ENCODE results near the gene INTS12.
A peak's percentile ranks its signal among the peaks of the same experiment; 100 is the strongest.

Gene INTS12

DNA sequence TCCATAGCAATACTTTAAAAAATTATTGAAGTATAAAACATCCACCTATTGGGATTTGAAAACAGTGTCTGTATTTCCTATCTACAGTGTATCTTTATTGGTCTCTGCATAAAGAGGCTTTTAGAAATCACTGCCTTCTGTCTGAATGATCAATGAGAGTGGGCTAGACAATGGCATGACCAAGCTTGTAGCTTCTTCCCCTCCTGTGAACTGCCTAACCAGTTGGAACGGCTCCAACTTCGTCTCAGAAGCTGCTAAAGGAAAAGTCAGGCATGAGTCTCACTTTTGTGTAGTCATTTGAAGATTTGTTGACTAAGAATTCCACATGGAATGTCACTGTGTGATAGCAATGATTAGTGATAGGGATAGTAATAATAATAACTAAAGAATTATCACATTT is 64.2 kb downstream of the INTS12 start:
- H3K4me3 ChIP-seq (replicated peaks; ENCODE audit: low read depth, low read length), result no peak overlapping the region
- DNase-seq (ENCODE audit: low read depth), result no peak
- TF ChIP-seq, protein P1, sequence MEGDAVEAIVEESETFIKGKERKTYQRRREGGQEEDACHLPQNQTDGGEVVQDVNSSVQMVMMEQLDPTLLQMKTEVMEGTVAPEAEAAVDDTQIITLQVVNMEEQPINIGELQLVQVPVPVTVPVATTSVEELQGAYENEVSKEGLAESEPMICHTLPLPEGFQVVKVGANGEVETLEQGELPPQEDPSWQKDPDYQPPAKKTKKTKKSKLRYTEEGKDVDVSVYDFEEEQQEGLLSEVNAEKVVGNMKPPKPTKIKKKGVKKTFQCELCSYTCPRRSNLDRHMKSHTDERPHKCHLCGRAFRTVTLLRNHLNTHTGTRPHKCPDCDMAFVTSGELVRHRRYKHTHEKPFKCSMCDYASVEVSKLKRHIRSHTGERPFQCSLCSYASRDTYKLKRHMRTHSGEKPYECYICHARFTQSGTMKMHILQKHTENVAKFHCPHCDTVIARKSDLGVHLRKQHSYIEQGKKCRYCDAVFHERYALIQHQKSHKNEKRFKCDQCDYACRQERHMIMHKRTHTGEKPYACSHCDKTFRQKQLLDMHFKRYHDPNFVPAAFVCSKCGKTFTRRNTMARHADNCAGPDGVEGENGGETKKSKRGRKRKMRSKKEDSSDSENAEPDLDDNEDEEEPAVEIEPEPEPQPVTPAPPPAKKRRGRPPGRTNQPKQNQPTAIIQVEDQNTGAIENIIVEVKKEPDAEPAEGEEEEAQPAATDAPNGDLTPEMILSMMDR (IDR thresholded peaks at IDR 0.05; ENCODE audit: low read length, missing control alignments), result no peak

DNA sequence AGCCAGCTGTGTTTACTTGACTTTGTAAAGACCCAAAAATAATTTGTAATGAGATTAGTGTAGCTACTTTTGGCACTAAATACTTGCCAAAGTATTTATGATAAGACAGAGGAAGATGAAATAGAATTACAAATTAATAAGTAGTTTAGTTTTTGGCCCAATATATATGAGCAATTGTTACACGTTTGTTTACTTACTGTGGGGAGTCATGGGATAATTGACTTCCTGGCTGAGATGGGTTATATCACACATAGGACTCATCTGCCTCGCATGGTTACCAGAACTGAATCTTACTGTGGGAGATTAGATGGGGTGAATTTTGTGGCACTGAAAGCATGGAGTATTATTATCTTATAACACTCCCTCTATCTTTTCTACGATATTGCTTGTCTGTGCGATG is 66.6 kb downstream of the INTS12 start:
- H3K4me3 ChIP-seq (replicated peaks; ENCODE audit: low read depth, low read length), result no peak overlapping the region
- TF ChIP-seq, protein P1 (IDR thresholded peaks at IDR 0.05; ENCODE audit: low read length, missing control alignments), result no peak
- no peak for DNase-seq (ENCODE audit: low read depth)

DNA sequence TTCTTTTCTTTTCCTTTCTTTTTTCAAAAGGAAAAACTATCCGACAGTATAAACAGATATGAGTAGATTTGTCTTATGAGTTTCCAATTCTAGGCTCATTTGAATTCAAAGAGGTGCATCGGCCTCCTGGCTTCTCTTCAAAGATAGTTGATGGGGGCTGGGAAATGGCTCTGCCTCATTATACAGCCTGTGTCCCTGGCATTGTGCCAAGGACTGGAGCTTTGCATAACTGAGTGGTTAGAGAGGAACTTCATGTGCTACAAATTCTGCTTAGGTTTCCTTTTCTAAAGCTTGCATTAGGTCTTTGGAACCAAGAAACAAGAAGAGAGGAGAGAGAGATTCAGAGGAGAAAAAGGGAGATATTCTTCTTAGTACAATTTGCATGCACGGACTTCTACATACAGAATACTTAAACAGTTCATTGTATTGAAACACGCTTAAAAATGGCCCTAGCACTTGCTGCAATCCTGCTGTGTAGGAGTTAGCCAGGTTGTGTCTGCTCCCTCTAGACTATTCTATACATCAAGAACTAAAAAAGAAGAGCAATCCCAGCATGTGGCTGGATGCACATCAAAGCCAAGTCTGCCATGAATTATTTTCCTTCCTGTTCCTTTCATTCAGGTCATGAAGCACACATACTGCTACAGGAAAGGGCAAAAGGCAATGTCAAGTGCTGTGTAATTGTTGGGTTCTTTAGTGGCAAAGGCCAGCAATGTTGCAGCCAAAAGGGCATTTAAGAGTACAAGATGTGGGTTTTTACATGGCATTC is 70.9 kb downstream of the INTS12 start:
- TF ChIP-seq, protein P1 (IDR thresholded peaks at IDR 0.05; ENCODE audit: low read length, missing control alignments), result no peak
- DNase-seq (ENCODE audit: low read depth), result peak; percentile 49
- H3K4me3 ChIP-seq (replicated peaks; ENCODE audit: low read depth, low read length), result no peak overlapping the region

DNA sequence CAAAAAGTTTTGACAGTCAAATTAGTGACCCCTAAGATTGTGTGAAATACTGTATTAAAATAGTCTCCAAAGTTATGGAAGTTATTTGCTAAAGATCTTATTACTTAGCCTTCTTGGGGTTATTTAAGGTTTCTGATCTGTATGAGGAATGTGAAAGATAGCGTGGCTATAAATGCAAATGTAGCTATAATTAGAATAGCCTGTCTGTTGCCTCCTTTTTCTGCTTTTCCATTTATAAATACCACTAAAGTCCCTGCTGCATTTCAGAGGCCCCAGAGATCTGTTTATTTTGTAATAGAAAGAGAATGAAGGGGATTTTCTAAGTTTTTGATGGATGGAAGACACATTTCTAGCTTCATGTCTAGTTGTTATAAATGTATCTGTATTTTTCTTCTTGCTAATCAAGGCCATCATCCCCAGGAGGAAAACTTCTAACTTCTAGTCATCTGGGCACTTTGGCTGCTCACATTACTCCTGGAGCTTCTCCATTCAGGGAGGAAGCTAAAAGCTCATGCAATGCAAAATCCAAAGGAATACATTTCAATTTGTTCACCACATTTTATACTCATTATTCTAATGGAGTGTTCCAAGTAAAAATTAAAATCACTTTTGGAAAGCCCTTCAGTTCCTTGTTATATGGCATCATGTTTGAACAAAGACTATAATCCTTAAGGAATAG is 73.9 kb downstream of the INTS12 start:
- no peak for DNase-seq (ENCODE audit: low read depth)
- TF ChIP-seq, protein P1 (IDR thresholded peaks at IDR 0.05; ENCODE audit: low read length, missing control alignments), result no peak
- H3K4me3 ChIP-seq (replicated peaks; ENCODE audit: low read depth, low read length), result no peak overlapping the region

DNA sequence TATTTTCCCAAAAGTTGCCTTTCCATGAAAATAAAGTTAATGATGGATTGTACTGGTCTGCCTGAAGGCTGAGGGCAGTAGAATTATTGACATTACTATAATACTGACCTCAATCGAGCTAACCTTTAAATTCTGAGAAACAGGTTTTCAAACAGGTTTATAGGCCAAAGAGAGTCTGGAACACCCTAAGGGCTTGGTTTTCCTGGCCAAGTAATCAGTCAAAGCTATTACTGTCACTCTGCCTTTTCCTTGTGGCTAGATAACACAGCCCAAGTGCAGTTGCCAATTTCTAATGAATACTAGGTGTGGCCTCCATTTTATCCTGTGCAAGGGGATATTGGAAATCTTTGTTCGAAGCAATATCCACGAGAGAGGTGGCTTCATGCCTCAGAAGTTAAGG is 75.2 kb downstream of the INTS12 start:
- TF ChIP-seq, protein P1 (IDR thresholded peaks at IDR 0.05; ENCODE audit: low read length, missing control alignments), result no peak
- DNase-seq (ENCODE audit: low read depth), result no peak
- no peak overlapping the region for H3K4me3 ChIP-seq (replicated peaks; ENCODE audit: low read depth, low read length)
